NB4 (cell line): Measurements from ENCODE around the gene GRM8.
A peak's percentile ranks its signal among the peaks of the same experiment; 100 is the strongest.

ENCODE experiments used
- DNase-seq: peaks from one replicate; pipeline ENCODE4 v3.0.0; 2010; ENCODE audit warnings: low read depth
- H3K4me3 ChIP-seq: one replicate; pipeline ENCODE4 v1.5.1; 2011; ENCODE audit warnings: mild to moderate bottlenecking, low read depth, low read length, moderate library complexity
- CTCF ChIP-seq: IDR thresholded peaks from one replicate; pipeline ENCODE4 v1.5.1; 2012; ENCODE audit warnings: low read depth, low read length
- MAX ChIP-seq: IDR thresholded peaks from 2 replicates; pipeline ENCODE4 v1.6.1; 2011; ENCODE audit warnings: low read depth, low read length
- MYC ChIP-seq: IDR thresholded peaks from 2 replicates; pipeline ENCODE4 v1.6.1; 2011; ENCODE audit warnings: low read depth, low read length
- POLR2A ChIP-seq: IDR thresholded peaks from 2 replicates; pipeline ENCODE4 v1.6.1; 2011; ENCODE audit warnings: mild to moderate bottlenecking; ENCODE audit not compliant: insufficient read length; ENCODE audit errors: extremely low read depth

The GRM8 gene

GRCh38 chr7:127154958-127155357 lies 97.8 kb downstream of the GRM8 start:
- DNase-seq = no peak
- H3K4me3 ChIP-seq = no peak overlapping the region
- TF ChIP-seq MYC = no peak

GRCh38 chr7:127154101-127154500 lies 98.6 kb downstream of the GRM8 start:
- H3K4me3 ChIP-seq = no peak overlapping the region
- no peak for DNase-seq
- TF ChIP-seq MYC (no peak), CTCF (no peak), POLR2A (no peak), MAX (no peak)

GRCh38 chr7:127153315-127153714 lies 99.4 kb downstream of the GRM8 start:
- H3K4me3 ChIP-seq = no peak overlapping the region
- peak; percentile 55 for DNase-seq
- TF ChIP-seq MYC (no peak), POLR2A (no peak), CTCF (no peak), MAX (no peak)

- TF ChIP-seq CTCF (no peak), MAX (no peak), POLR2A (no peak), MYC (no peak)
- no peak for DNase-seq
- H3K4me3 ChIP-seq = no peak overlapping the region
Measured at GRCh38 chr7:127152423-127152822, 100.3 kb downstream of the GRM8 start.

GRCh38 chr7:127151379-127151778 lies 101.4 kb downstream of the GRM8 start:
- no peak for DNase-seq
- H3K4me3 ChIP-seq = no peak overlapping the region
- TF ChIP-seq MYC (no peak), MAX (no peak), CTCF (no peak), POLR2A (no peak)

GRCh38 chr7:127150543-127150942 lies 102.2 kb downstream of the GRM8 start:
- DNase-seq = peak; percentile 6
- TF ChIP-seq CTCF (no peak), MYC (no peak), MAX (no peak), POLR2A (no peak)
- no peak overlapping the region for H3K4me3 ChIP-seq
